ENCODE data around the gene CCDC27.
"Not testable (repeated sequence)": the region's sequence is repeated elsewhere in the genome, so short reads cannot be mapped to it uniquely, and the experiment has no call there.

Gene CCDC27

GRCh38 chr1:3800795-3801194 lies 48.5 kb downstream of the CCDC27 start:
- not testable (repeated sequence) for DNase-seq

GRCh38 chr1:3803905-3804626 lies 51.8 kb downstream of the CCDC27 start:
- DNase-seq = no peak

- DNase-seq = not testable (repeated sequence)
These were observed 52.3 kb downstream of the CCDC27 start for GRCh38 chr1:3804627-3804944.

- DNase-seq = no peak
These were observed 52.8 kb downstream of the CCDC27 start for GRCh38 chr1:3805038-3805437.

- DNase-seq = no peak
These were observed 55.5 kb downstream of the CCDC27 start for GRCh38 chr1:3807769-3808168.

- DNase-seq = no peak
These were observed 57.4 kb downstream of the CCDC27 start for GRCh38 chr1:3809680-3810079.

GRCh38 chr1:3810149-3810761 lies 58.0 kb downstream of the CCDC27 start:
- peak in 1 of 2 donors; percentile 19 for DNase-seq

- DNase-seq = no peak
These were observed 59.3 kb downstream of the CCDC27 start for GRCh38 chr1:3811595-3811911.

- DNase-seq = no peak
These were observed 61.8 kb downstream of the CCDC27 start for GRCh38 chr1:3814065-3814464.

GRCh38 chr1:3814771-3815561 lies 62.7 kb downstream of the CCDC27 start:
- no peak for DNase-seq

- DNase-seq = no peak
These were observed 64.3 kb downstream of the CCDC27 start for GRCh38 chr1:3816331-3817137.

GRCh38 chr1:3817138-3817740 lies 65.0 kb downstream of the CCDC27 start:
- DNase-seq = no peak

- DNase-seq = no peak
These were observed 65.8 kb downstream of the CCDC27 start for GRCh38 chr1:3817821-3818597.

- no peak for DNase-seq
These were observed 67.5 kb downstream of the CCDC27 start for GRCh38 chr1:3819771-3820200.

- no peak for DNase-seq
These were observed 68.1 kb downstream of the CCDC27 start for GRCh38 chr1:3820316-3820715.

GRCh38 chr1:3821004-3821403 lies 68.8 kb downstream of the CCDC27 start:
- DNase-seq = no peak
